ENCODE measurements around the gene ZBTB16.

The ZBTB16 gene

GRCh38 chr11:114156131-114156581 lies 96.6 kb downstream of the ZBTB16 start:
- Histone ChIP-seq H3K9ac (no peak overlapping the region), H3K79me2 (ENCODE audit: insufficient read depth, low read depth) (no peaks in the 10 kb centered on the region), H3K4me1 (ENCODE audit: low read depth, poor library complexity, severe bottlenecking) (peaks cover 19% of the 10 kb centered on the region), H3K4me2 (no peak overlapping the region), H2AFZ (ENCODE audit: low read depth) (no peak overlapping the region), H3K4me3 (IDR thresholded peaks at IDR 0.05; ENCODE audit: insufficient read depth, low read depth, low read length) (no peak overlapping the region), H3K27ac (no peak overlapping the region), H4K20me1 (ENCODE audit: insufficient read depth) (no peaks in the 10 kb centered on the region), H3K36me3 (ENCODE audit: insufficient read depth) (no peaks in the 10 kb centered on the region), H3K27me3 (ENCODE audit: insufficient read depth, low read depth) (no peaks in the 10 kb centered on the region)
- TF ChIP-seq CTCF (conservative IDR thresholded peaks at IDR 0.05; ENCODE audit: low read depth, low read length) = no peak

- Histone ChIP-seq H3K27me3 (ENCODE audit: insufficient read depth, low read depth) (no peaks in the 10 kb centered on the region), H3K4me3 (IDR thresholded peaks at IDR 0.05; ENCODE audit: insufficient read depth, low read depth, low read length) (no peak overlapping the region), H3K36me3 (ENCODE audit: insufficient read depth) (no peaks in the 10 kb centered on the region), H4K20me1 (ENCODE audit: insufficient read depth) (no peaks in the 10 kb centered on the region), H3K9ac (no peak overlapping the region), H3K79me2 (ENCODE audit: insufficient read depth, low read depth) (no peaks in the 10 kb centered on the region), H2AFZ (ENCODE audit: low read depth) (no peak overlapping the region), H3K27ac (no peak overlapping the region), H3K4me1 (ENCODE audit: low read depth, poor library complexity, severe bottlenecking) (peaks cover 25% of the 10 kb centered on the region), H3K4me2 (no peak overlapping the region)
- no peak for TF ChIP-seq CTCF (conservative IDR thresholded peaks at IDR 0.05; ENCODE audit: low read depth, low read length)
These were observed 97.3 kb downstream of the ZBTB16 start for GRCh38 chr11:114156782-114157181.

- H4K20me1 ChIP-seq (ENCODE audit: insufficient read depth) = no peaks in the 10 kb centered on the region
- no peak for TF ChIP-seq CTCF (conservative IDR thresholded peaks at IDR 0.05; ENCODE audit: low read depth, low read length)
- H3K27ac ChIP-seq = no peak overlapping the region
- H3K4me1 ChIP-seq (ENCODE audit: low read depth, poor library complexity, severe bottlenecking) = peaks cover 29% of the 10 kb centered on the region
- no peaks in the 10 kb centered on the region for H3K36me3 ChIP-seq (ENCODE audit: insufficient read depth)
- no peaks in the 10 kb centered on the region for H3K79me2 ChIP-seq (ENCODE audit: insufficient read depth, low read depth)
- H3K4me3 ChIP-seq (IDR thresholded peaks at IDR 0.05; ENCODE audit: insufficient read depth, low read depth, low read length) = no peak overlapping the region
- H3K27me3 ChIP-seq (ENCODE audit: insufficient read depth, low read depth) = no peaks in the 10 kb centered on the region
- no peak overlapping the region for H3K9ac ChIP-seq
- H2AFZ ChIP-seq (ENCODE audit: low read depth) = no peak overlapping the region
- H3K4me2 ChIP-seq = no peak overlapping the region
These were observed 98.1 kb downstream of the ZBTB16 start for GRCh38 chr11:114157476-114158050.

- H3K4me2 ChIP-seq = no peak overlapping the region
- H3K27me3 ChIP-seq (ENCODE audit: insufficient read depth, low read depth) = no peaks in the 10 kb centered on the region
These were observed 98.9 kb downstream of the ZBTB16 start for GRCh38 chr11:114158421-114158820.

More at GRCh38 chr11:114158421-114158820, 98.9 kb downstream of the ZBTB16 start:
- Histone ChIP-seq H3K27ac (no peak overlapping the region), H4K20me1 (ENCODE audit: insufficient read depth) (no peaks in the 10 kb centered on the region), H3K4me1 (ENCODE audit: low read depth, poor library complexity, severe bottlenecking) (peaks cover 29% of the 10 kb centered on the region), H3K4me3 (IDR thresholded peaks at IDR 0.05; ENCODE audit: insufficient read depth, low read depth, low read length) (no peak overlapping the region), H3K79me2 (ENCODE audit: insufficient read depth, low read depth) (no peaks in the 10 kb centered on the region), H2AFZ (ENCODE audit: low read depth) (no peak overlapping the region), H3K9ac (no peak overlapping the region), H3K36me3 (ENCODE audit: insufficient read depth) (no peaks in the 10 kb centered on the region)
- no peak for TF ChIP-seq CTCF (conservative IDR thresholded peaks at IDR 0.05; ENCODE audit: low read depth, low read length)
